Activated B cell treated with CpG ODN at 0.5 μM for 24 hours (primary cell): ENCODE results near the gene L3MBTL1. TPM values are rescaled to one million over a fixed set of nuclear protein-coding genes. Genes with fewer than 3 reads are reported as not detected.

Source experiments
- ATAC-seq: fragments of 200-7000 bp; cut with Tn5 transposase; one replicate; pipeline ENCODE4 v1.10.0; 2021; ENCODE audit warnings: low read depth, mild to moderate bottlenecking, moderate library complexity
- CTCF ChIA-PET: fragments of 350-600 bp; sonication (Branson Sonifier 250); formaldehyde crosslinking; loops from one replicate; lab custom pipeline; 2021; ENCODE audit warnings: antibody characterized with exemption; lab: Charles Lee
- POLR2A ChIA-PET: fragments of 350-600 bp; sonication (Branson Sonifier 250); formaldehyde crosslinking; loops from one replicate; lab custom pipeline; 2021; ENCODE audit warnings: antibody characterized with exemption; lab: Charles Lee
- DNase-seq: peaks from one replicate; pipeline ENCODE4 v3.0.0; 2022
- H3K27ac Mint-ChIP-seq: one replicate; pipeline ENCODE4 v1.8.0; 2020; ENCODE audit warnings: mixed read lengths
- H3K27me3 Mint-ChIP-seq: one replicate; pipeline ENCODE4 v1.8.0; 2021; ENCODE audit warnings: mixed read lengths
- H3K36me3 Mint-ChIP-seq: one replicate; pipeline ENCODE4 v1.8.0; 2021; ENCODE audit warnings: low read depth, mixed read lengths
- H3K4me1 Mint-ChIP-seq: one replicate; pipeline ENCODE4 v1.8.0; 2021; ENCODE audit warnings: mixed read lengths
- H3K4me3 Mint-ChIP-seq: one replicate; pipeline ENCODE4 v1.8.0; 2020; ENCODE audit warnings: mild to moderate bottlenecking, mixed read lengths
- H3K9me3 Mint-ChIP-seq: one replicate; pipeline ENCODE4 v1.8.0; 2020; ENCODE audit warnings: mixed read lengths
- intact Hi-C: fragments of 100-400 bp; cut with micrococcal nuclease; formaldehyde crosslinking; loops from one replicate; pipeline ENCODE4 v1.15.1; 2024
- total RNA-seq: library from RNA; stranded (reverse); gene quantifications from 2 replicates; pipeline ENCODE4 v1.2.3, GENCODE V29; 2022
- TF ChIP-seq, protein P1 (sequence below): fragments of 200-600 bp; IDR thresholded peaks from one replicate; pipeline ENCODE4 v1.8.0; 2022; ENCODE audit warnings: antibody characterized with exemption, mild to moderate bottlenecking

L3MBTL1 gene
- total RNA-seq, 1 donor from 2014 or later = 22.5 TPM

DNA sequence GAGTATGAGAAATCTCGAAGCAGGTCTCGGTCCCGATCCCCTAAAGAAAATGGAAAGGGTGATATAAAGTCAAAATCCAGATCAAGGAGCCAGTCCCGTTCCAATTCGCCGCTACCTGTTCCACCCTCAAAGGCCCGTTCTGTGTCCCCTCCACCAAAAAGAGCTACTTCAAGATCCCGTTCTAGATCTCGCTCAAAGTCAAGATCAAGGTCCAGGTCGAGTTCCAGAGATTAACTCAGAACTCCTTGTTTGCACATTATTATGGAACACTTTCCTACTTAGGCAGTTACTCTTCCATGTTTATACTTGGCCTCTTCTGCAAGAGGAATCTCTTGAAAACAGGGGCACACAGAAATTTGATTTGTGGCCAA is 46.7 kb upstream of the L3MBTL1 start:
- H3K4me1 Mint-ChIP-seq = peaks cover 38% of the 10 kb centered on the region

GRCh38 chr20:43461894-43462659 is 45.4 kb upstream of the L3MBTL1 start:
- TF ChIP-seq, protein P1, sequence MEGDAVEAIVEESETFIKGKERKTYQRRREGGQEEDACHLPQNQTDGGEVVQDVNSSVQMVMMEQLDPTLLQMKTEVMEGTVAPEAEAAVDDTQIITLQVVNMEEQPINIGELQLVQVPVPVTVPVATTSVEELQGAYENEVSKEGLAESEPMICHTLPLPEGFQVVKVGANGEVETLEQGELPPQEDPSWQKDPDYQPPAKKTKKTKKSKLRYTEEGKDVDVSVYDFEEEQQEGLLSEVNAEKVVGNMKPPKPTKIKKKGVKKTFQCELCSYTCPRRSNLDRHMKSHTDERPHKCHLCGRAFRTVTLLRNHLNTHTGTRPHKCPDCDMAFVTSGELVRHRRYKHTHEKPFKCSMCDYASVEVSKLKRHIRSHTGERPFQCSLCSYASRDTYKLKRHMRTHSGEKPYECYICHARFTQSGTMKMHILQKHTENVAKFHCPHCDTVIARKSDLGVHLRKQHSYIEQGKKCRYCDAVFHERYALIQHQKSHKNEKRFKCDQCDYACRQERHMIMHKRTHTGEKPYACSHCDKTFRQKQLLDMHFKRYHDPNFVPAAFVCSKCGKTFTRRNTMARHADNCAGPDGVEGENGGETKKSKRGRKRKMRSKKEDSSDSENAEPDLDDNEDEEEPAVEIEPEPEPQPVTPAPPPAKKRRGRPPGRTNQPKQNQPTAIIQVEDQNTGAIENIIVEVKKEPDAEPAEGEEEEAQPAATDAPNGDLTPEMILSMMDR = no peak
- H3K4me3 Mint-ChIP-seq = no peak overlapping the region
- DNase-seq = no peak
- CTCF ChIA-PET = no interaction called here
- H3K27me3 Mint-ChIP-seq = no peaks in the 10 kb centered on the region
- H3K36me3 Mint-ChIP-seq = peaks cover 84% of the 10 kb centered on the region
- peaks cover 33% of the 10 kb centered on the region for H3K4me1 Mint-ChIP-seq
- intact Hi-C loops = no loop called here
- no peaks in the 10 kb centered on the region for H3K9me3 Mint-ChIP-seq
- POLR2A ChIA-PET = no interaction called here
- H3K27ac Mint-ChIP-seq = no peak overlapping the region
- no peak for ATAC-seq

More for the DNA sequence above, 46.7 kb upstream of the L3MBTL1 start:
- TF ChIP-seq, protein P1 = no peak
- intact Hi-C loops = no loop called here
- peak overlapping the region; percentile 13 for H3K4me3 Mint-ChIP-seq
- H3K9me3 Mint-ChIP-seq = no peaks in the 10 kb centered on the region
- H3K27me3 Mint-ChIP-seq = no peaks in the 10 kb centered on the region
- ATAC-seq (no peak), DNase-seq (no peak)
- CTCF ChIA-PET = no interaction called here
- H3K27ac Mint-ChIP-seq = no peak overlapping the region
- POLR2A ChIA-PET = no interaction called here
- H3K36me3 Mint-ChIP-seq = peaks cover 75% of the 10 kb centered on the region

DNA sequence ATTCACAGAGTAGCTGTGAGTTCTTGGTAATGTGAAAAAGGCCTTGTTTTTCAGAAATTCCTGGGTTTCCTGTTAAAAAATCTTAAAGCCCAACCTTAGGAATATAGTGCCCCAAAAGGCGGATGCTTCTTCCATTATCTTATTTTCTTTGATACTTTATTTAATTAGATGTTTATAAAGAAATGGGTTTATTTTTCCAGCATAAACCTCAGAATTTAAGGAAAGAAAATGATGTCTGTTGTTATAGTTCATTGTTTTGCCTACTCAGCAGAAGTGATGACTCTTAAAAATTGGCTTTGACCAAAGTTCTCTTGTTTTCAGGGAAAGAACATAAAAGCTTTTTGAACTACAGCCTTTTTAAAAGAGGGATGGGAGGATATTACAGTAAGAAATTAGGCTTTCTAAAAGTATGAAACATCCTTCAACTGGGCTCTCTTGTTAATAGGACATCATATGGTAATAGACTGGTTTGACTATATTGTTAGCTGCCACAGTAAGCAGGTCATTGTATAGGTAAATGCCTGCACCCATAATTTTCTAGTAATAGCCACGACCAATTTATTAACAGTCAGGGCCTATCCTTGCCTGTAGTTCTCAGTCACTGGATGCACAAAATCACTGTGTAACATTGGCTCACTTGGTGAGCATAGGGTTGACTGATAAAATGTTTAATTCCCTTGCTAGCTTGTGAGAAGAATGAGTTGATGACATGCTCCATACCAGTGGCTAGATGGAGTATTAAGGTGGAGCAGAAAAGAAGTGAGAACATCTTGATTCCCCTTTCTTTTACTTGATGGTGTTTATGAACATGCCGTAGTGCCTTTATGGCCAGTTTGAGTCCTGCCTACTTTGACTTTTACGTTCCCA is 44.6 kb upstream of the L3MBTL1 start:
- H3K27ac Mint-ChIP-seq = no peak overlapping the region
- H3K36me3 Mint-ChIP-seq = peaks cover 81% of the 10 kb centered on the region
- TF ChIP-seq, protein P1 = no peak
- DNase-seq (no peak), ATAC-seq (no peak)
- intact Hi-C loops = no loop called here
- H3K9me3 Mint-ChIP-seq = no peaks in the 10 kb centered on the region
- ChIA-PET POLR2A (interaction anchor here (0.6 kb wide), 1 partner anchor 270 kb away, joined by 3 read pairs; no protein-coding TSS in a partner anchor), CTCF (no interaction called here)
- peaks cover 33% of the 10 kb centered on the region for H3K4me1 Mint-ChIP-seq
- H3K27me3 Mint-ChIP-seq = no peaks in the 10 kb centered on the region
- H3K4me3 Mint-ChIP-seq = no peak overlapping the region

- Mint-ChIP-seq H3K4me1 (peaks cover 32% of the 10 kb centered on the region), H3K27ac (no peak overlapping the region), H3K27me3 (no peaks in the 10 kb centered on the region), H3K36me3 (peaks cover 82% of the 10 kb centered on the region), H3K4me3 (no peak overlapping the region), H3K9me3 (no peaks in the 10 kb centered on the region)
- no peak for ATAC-seq
- TF ChIP-seq, protein P1 = no peak
- CTCF ChIA-PET = no interaction called here
- POLR2A ChIA-PET = no interaction called here
- intact Hi-C loops = no loop called here
- no peak for DNase-seq
These were observed 43.8 kb upstream of the L3MBTL1 start for GRCh38 chr20:43463527-43464218.
